ENCODE results near the gene DELE1.

Gene DELE1

DNA sequence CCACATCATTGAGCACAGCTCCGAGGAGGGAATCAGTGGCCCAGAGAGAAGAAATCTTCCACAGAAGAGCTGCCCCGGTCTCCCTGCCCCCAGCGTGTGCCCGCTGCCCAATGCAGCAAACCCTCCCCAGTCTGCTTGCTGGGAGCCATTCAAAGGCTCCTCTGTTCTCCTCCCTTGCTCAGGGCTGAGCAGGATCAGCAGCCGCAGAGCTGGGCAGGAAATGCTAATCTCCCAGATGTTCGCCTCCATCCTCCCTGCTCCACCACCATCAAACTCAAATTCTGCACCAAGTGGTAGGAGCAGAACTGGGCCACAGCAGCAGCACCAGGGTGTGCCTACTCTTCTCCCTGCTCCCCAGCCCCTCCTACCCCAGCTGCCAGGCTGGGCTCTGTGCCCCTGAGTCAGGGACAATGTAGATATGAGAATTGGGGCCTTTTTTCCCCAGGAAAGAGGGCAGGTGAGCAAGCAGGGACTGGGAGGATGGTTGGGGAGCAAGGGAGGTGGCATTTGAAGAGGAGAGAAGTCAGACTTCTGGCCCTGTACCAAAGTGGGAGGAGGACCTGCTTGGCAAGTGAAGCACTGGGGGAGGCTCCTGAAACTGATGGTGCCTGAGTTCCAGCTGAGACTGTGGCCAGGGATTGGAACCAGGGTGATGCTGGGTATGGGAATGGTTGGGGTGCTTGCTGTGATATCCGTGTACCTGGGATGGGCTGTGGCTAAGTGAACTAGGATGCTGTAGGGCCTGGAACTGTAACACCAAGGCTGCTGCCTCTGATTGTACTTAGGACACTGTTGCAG is 43.5 kb upstream of the DELE1 start:
- no peak overlapping the region for H3K4me3 ChIP-seq (ENCODE audit: low read depth, low read length)
- no peak for DNase-seq (ENCODE audit: low read depth, low spot score)
- ChIA-PET CTCF (interaction anchor here (0.7 to 12.8 kb wide), 50 partner anchors 7 to 288 kb away, joined by 3 to 567 read pairs (median 8); partner anchors contain the start of genes ARAP3, DELE1, PCDH12 and RNF14), POLR2A (interaction anchor here (1.1 kb wide), 1 partner anchor 32 kb away, joined by 3 read pairs; no protein-coding TSS in a partner anchor)
- no peak for TF ChIP-seq CTCF (IDR thresholded peaks at IDR 0.05; ENCODE audit: insufficient read depth, low read length, missing control alignments)

DNA sequence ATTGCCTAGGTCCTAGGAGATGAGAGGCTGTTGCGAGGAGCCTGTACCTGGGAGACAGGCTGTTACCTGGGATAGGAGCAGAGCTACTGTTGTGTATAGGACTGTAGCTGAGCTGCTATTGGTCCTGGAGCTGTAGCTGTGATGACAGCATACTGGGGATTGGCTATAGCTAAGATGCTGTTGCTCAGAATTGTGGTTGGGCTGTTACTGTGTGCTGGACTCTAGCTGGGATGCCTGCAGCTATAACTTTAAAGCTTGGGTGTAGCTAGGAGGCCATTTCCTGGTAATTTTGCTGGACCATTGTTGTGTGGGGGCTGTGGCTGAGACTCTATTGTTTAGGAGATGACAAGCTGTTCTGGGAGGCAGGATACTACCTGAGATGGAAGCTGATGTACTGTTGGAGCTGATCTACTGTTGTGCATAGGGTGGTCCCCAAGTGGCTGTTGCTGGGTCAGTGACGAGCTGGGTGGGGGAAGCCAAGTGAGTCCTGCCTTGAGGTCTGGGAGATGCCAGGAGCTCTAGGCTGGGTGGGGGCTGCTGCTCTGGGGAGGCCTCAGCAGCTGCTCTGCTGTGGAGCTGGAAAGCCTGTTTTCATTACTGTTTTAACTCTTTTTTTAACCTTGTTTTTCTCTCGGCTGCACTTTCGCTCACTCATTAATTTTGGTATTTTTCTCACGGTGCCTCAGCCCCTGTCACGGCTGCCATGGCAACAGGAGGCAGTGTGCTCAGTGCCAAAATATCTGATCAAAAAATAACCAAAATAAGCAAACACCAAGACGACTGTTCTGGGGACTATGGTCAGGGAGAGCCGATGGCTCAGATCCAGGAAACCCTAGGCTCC is 42.5 kb upstream of the DELE1 start:
- no peak for DNase-seq (ENCODE audit: low read depth, low spot score)
- TF ChIP-seq CTCF (IDR thresholded peaks at IDR 0.05; ENCODE audit: insufficient read depth, low read length, missing control alignments), result no peak
- no peak overlapping the region for H3K4me3 ChIP-seq (ENCODE audit: low read depth, low read length)
- CTCF ChIA-PET, result interaction anchor here (0.9 to 12.8 kb wide), 22 partner anchors 9 to 227 kb away, joined by 3 to 567 read pairs (median 11); partner anchors contain the start of genes PCDH12 and RNF14
- POLR2A ChIA-PET, result no interaction called here

DNA sequence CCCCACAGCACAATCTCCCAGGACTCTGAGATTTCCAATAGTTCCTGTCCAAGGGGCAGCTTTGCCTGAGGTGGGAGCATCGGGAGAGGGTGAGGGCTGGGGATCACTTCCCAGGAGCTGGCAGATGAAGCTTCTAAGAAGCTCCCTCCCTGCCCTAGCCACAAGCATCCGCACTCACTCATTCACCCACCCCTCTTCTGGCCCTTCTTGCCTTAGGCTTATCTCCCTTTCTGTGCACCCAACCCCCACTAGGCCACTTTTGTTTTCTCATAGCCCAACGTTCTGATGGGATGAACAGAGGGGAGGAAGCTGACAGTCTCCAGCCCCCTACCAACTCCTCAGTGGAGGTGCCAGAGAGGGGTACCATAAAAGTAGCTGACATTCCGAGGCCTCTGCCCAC is 41.8 kb upstream of the DELE1 start:
- CTCF ChIA-PET, result interaction anchor here (0.9 to 12.8 kb wide), 13 partner anchors 9 to 217 kb away, joined by 3 to 567 read pairs (median 13); partner anchors contain the start of gene PCDH12

DNA sequence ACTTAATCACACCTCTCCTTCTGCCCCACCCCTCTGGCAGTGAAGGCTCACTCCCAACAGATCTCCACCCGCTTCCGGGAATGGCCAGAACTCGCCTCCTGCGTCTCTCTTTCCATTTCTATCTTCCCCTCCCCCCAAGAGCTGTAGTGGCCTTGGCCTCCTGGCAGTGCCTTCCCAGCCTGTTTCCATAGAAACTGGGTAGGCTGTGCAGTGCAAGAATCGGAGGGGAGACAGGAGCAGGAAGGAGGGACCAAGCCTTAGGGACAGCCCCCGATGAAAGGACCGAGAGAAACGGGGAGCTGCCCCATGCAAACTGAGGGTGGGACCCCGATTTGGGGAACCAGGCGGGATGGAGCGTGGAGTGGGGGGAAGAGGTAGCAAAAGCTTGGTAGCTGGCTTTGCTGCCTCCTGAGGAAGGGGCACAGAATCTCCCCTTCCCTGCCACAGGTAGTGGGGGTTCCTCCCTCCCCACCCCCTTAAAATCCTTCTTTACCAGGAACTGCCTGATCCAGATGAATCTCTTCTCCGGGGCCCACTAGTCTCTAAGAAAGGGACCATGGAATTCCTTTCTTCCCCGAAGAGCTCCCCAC is 41.0 kb upstream of the DELE1 start:
- POLR2A ChIA-PET, result no interaction called here
- H3K4me3 ChIP-seq (ENCODE audit: low read depth, low read length), result no peak overlapping the region

More for the DNA sequence above, 41.8 kb upstream of the DELE1 start:
- TF ChIP-seq CTCF (IDR thresholded peaks at IDR 0.05; ENCODE audit: insufficient read depth, low read length, missing control alignments), result no peak
- no peak for DNase-seq (ENCODE audit: low read depth, low spot score)
- no peak overlapping the region for H3K4me3 ChIP-seq (ENCODE audit: low read depth, low read length)
- POLR2A ChIA-PET, result no interaction called here

DNA sequence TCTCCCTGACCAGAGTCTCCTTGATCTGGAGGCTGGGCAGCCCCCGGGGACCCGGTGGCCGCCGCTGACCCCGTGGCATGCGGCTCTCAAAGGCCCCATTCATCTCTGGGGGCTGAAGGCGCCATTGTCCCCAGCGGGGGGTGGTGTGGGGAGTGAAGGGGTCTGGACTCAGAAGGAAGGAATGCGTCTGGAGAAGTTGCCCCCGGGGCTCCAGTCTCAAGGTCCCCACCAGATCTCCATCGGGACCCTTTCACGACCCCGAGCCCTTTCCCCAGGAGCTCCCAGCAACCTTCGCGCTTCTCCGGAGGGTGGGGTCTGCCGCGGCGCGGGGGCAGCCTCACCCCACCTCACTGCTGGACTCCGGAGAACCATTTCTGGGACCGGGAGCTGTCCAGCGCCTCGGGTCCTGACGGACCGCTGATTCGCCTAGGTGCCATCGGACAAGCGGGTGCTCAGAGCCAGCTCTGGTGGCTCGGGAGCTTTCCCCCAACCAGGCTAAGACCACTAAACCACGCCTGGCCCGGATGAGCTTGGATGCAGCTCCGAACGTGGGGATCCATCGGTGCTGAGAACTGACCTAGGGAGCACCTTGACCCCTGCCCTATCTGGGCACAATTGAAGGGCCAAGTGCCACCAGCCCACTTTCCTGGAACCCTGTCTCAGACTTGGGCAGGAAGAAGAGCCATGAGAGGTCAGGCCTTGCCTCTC is 40.3 kb upstream of the DELE1 start:
- no peak for DNase-seq (ENCODE audit: low read depth, low spot score)
- ChIA-PET CTCF (interaction anchor here (0.9 to 12.8 kb wide), 8 partner anchors 24 to 218 kb away, joined by 3 to 567 read pairs (median 5); partner anchors contain the start of genes PCDH12 and RNF14), POLR2A (no interaction called here)
- H3K4me3 ChIP-seq (ENCODE audit: low read depth, low read length), result no peak overlapping the region
- TF ChIP-seq CTCF (IDR thresholded peaks at IDR 0.05; ENCODE audit: insufficient read depth, low read length, missing control alignments), result no peak

More for the DNA sequence above, 41.0 kb upstream of the DELE1 start:
- CTCF ChIA-PET, result interaction anchor here (0.9 to 12.8 kb wide), 10 partner anchors 23 to 200 kb away, joined by 3 to 567 read pairs (median 6); partner anchors contain the start of genes PCDH12 and RNF14
- DNase-seq (ENCODE audit: low read depth, low spot score), result no peak
- no peak for TF ChIP-seq CTCF (IDR thresholded peaks at IDR 0.05; ENCODE audit: insufficient read depth, low read length, missing control alignments)
